Epidermal melanocyte (primary cell): ENCODE results near the gene POC1A.
"Not testable (repeated sequence)": the region's sequence is repeated elsewhere in the genome, so short reads cannot be mapped to it uniquely, and the experiment has no call there.

Experiments used
- DNase-seq: peaks from one replicate; pipeline ENCODE4 v3.0.0; 2011; ENCODE audit warnings: low spot score; ENCODE audit not compliant: insufficient read length

POC1A gene

DNA sequence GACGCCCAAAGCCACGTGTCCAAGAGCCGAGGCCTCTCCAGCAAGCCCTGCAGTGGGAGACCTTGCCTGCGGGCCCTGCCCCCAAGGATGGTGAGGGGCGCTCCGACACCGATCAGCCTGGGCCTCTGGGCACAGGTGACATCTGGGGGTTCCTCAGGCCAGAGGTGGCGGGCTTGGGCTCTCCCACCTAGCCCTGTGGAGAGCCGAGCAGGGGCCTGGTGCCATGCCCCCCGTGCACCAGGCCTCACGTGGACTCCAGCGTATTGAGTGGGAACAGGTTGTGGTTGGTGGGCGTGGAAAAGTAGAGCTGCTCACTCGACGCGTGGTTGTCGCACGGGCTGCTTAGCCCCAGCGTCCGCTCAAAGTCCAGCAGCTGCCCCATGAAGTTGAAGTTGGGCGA, 103.7 kb downstream of the POC1A start:
- DNase-seq = no peak

DNA sequence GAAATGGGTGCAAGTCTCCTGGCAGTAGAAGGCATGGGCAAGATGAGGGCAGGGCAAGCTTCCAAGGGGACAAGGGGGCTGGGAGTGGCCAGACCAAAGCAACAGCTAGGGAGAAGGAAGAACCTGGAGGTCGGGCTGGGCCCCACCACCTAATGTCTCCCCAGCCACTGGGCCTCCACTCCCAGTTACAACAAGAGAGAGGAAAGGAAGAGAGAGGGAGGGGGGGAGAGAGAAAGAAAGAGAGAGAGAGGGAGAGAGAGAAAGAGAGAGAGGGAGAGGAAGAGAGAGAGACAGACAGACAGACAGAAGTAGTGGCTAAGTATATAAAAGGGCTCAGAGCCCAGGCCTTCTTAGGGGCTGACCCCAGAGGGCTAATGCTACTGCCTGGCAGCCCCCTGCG, 104.7 kb downstream of the POC1A start:
- no peak for DNase-seq

GRCh38 chr3:52047295-52047960, 106.8 kb downstream of the POC1A start:
- no peak for DNase-seq

- no peak for DNase-seq
These were observed 107.4 kb downstream of the POC1A start for GRCh38 chr3:52046902-52047239.

GRCh38 chr3:52046186-52046901, 107.9 kb downstream of the POC1A start:
- DNase-seq = peak; percentile 89

DNA sequence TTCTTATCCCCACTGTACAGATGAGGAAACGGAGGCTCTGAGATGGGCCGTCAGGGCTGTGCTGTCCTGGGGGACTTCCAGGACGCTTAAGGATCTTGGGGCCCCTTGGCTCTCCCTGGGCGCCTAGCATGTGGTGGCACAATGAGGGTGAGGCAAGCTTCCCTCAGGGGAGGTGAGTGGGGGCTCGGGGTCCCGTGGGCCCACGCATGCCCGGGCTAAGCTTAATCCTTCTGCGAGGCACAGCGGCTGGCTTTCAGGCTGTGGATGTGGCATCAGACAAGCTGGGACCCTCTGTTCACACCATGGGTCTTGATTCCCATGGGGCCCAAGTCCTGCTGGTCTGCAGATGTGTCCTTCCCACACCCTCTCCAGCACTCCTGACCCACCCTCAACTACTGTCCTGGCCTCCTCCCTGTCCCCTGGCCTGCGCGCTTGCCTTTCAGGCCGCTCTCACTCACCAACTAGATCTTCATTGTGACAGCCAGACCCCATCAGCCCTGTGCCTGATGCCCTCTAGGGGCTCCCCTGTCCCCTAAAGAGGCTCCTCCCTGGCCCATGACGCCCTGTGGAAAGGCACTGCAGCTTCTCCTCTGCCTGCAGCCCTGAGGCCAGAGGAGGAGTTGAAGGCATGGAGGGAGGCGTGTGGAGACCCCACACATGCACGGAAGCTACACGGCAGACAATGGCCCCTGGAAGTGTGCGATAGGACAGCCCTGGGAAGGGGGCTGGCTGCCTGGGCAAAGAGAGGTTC, 109.2 kb downstream of the POC1A start:
- DNase-seq = no peak

DNA sequence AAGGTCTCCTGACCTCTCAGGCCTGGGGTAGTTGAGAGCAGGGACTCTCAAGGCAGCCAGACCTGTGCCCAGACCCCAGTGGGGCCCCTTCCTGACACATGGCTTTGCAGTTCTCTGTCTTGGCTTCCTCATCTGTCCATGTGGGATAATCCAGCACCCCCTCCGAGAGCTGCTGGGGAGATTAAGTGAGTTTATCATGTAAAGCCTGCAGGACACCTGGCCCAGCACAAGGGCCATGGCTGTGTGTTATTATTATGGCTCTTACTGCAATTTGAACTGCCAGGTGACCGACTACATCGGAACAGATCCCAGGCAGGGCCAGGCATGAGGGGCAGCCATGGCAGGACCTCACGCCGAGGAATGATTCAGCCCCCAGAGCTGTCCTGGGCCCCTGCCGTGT, 110.5 kb downstream of the POC1A start:
- DNase-seq = no peak

DNA sequence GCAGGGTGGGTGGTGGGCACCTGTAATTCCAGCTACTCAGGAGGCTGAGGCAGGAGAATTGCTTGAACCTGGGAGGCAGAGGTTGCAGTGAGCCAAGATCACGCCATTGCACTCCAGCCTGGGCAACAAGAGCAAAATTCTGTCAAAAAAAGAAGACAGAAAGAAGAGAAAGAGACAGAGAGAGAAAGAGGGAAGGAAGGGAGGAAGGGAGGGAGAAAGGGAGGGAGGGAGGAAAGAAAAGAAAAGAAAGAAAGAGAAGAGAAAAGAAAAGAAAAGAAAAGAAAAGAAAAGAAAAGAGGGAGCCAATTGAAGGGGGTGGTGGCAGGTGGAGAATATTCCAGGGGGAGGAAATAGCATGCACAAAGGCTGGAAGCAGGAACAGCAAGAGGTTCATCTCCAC, 111.2 kb downstream of the POC1A start:
- not testable (repeated sequence) for DNase-seq

DNA sequence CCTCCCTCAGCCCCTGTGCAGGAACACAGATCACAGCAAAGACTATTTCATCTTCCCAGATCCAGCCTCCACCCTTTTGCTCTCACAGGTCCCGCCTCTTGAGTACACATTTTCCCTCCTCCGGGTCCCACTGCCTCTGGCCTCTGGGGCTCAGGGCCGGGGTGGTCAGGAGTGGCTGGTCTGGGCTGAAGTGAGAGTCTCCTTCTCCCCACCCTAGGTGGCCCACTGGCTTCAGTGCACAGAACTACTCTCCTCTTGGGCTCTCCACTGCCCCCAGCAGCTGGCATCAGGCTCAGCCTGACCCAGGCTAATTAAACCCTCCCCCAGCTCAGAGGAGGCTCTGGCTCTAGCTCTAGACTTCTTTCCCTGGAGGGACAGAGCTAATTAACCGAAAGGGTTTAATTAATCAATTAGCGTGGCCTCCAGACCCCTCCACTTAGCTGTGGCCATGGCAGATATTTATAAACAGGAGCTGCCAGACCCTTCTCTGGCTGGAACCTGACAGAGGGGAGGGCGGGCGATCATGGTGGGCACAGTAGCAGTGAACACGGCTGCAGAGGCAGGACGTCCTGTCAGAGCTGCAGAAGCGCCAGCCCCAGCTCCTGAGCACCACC, 113.0 kb downstream of the POC1A start:
- DNase-seq = no peak

- no peak for DNase-seq
These were observed 113.6 kb downstream of the POC1A start for GRCh38 chr3:52040600-52040999.

DNA sequence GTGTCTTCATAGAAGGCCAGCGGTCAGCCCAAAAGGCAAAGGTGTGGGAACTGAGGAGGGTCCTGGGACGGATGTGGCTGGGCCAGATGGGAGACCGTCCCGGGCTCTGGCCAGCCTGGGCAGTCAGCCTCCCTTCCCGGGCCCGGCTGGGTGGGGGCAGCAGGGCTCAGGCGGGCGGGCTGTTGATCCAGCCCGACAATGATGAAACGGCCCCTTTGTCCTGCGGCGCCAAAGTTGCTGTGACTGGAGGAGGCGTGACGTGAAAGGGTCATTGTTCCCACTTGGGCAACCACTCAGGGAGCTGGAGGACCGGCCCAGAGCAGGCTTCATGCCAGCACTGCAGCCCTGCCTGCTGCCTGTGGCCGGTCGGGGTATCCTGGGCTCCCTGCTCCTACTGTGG, 114.4 kb downstream of the POC1A start:
- DNase-seq = peak; percentile 91

GRCh38 chr3:52039426-52039825, 114.8 kb downstream of the POC1A start:
- no peak for DNase-seq

DNA sequence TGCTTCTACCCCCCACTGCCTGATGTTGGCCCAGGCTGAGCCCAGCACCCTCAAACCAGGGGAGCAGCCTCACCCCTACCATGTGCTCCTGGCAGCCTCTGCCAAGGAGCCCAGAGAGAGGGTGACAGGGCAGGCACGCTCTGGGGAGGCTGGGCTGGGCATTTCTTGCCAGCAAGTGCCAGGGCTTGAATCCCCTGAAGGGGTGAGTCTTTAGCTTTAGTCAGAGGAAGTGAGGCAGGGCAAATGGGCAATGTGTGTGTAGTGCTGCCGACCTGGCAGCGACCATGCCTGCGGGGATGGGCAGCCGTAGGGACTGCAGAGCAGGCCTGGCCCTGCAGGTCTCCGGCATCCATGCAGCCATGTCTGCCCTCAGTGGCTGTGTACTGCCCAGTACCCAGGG, 116.0 kb downstream of the POC1A start:
- no peak for DNase-seq

DNA sequence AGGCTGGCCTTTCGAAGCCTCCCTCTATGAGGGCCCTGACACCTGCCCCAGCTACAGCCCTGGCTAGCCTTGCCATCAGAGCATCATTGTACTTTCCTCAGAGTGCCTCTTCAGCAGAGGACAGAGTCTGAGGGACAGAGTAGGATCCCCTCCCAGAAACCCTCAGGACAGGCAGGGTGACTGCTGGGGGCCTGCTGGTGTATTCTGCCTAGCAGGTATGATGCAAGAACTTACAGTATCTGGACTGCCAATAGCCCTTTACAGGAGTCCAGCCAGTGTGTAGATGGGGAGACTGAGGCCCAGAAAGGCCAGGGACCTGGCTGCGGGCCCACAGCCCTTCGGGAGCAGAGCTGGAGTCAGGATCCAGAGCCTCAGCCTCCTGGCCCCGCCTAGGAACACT, 116.9 kb downstream of the POC1A start:
- no peak for DNase-seq

- no peak for DNase-seq
These were observed 117.4 kb downstream of the POC1A start for GRCh38 chr3:52036829-52037228.

GRCh38 chr3:52036222-52036694, 118.0 kb downstream of the POC1A start:
- DNase-seq = no peak

DNA sequence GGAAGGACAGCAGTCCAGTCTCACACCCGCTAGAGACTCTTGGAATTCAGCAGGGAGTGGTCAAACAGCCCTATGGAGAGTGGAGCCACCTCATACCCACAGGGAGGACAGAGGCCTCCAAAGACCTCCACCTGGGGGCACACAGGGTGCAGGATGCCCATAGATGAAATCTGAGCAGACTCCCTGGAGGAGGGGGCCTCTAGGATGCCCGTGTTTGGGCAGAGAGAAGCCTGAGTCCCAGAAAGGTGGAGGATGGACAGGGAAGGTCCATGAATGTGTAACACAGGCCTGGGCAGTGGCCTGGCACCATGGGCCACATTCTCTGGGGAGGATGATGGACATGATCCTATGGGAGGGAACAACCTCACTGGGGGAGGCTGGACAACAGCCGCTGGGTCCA, 119.6 kb downstream of the POC1A start:
- no peak for DNase-seq

DNA sequence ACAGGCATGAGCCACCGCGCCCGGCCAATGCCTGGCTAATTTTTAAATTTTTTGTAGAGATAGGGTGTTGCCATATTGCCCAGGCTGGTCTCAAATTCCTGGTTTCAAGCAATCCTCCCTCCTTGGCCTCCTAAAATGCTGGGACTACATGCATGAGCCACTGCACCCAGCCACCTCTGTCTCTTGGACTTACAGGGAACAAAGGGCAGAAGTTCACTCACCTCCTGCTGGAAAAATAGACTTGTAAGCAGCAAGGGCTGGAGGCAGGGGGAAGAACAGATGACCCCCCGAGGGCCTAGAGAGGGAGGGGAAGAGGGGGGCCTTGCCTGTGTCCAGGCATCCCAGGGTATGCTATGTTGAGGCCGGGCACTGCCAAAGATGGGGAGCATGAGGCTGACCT, 120.0 kb downstream of the POC1A start:
- DNase-seq = no peak

DNA sequence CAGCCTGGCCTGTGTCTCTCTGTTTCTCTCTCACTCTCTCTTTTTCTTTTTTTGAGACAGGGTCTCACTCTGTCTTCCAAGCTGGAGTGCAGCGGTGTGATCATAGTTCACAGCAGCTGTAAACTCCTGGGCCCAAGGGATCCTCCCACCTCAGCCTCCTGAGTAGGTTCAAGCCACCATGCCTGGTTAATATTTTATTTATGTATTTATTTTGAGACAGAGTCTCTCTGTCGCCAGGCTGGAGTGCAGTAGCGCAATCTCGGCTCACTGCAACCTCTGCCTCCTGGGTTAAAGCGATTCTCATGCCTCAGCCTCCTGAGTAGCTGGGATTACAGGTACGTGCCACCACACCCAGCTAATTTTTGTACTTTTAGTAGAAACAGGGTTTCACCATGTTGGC, 120.5 kb downstream of the POC1A start:
- not testable (repeated sequence) for DNase-seq

DNA sequence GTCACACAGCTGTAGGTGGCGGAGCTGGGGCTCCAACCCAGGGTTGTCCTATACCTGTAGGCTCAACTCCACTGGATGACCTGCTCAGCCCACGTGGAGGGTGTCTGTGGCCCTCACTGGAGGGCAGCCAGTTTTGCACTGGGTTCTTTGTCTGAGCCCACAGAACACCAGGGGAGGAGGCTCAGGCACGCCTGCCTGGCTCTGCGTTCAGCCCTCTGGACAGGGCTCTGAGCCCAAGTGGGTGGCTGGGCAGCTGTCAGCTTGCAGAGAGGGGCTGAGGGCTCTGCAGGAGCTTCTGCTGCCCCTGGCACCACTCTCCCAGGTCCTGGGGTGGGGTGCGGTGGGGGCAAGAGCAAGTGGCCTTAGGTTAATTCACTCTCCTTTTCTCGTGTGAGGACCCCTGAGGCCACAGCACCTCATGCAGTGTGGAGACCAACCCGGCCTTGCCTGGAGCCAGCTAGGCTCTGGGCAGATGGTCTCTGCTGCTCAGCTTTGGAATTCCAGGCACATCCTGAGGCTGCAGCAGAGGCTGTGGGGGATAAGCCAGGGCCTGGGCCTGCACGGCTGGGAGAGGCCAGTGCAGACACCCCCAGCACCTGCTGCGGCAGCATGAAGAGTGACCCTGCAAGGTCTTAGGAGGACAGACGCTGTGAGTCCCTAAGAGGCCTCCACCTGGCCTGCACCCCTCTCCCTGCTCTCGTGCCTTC, 121.4 kb downstream of the POC1A start:
- DNase-seq = no peak

GRCh38 chr3:52031896-52032295, 122.3 kb downstream of the POC1A start:
- DNase-seq = no peak
